ENCODE measurements around the gene ADISSP. TPM values are rescaled to one million over a fixed set of nuclear protein-coding genes. Genes with fewer than 3 reads are reported as not detected.

The ADISSP gene
- 10.3 TPM for total RNA-seq
- long read RNA-seq, transcript C20orf27-202 (6 exons, 1,886 nt) = major isoform, 14 of 20 reads
- long read RNA-seq, partial matches to known transcripts = 5 of 20 reads
- long read RNA-seq, other reads (novel, unspliced or antisense) = 1 of 20 reads

- intact Hi-C loops (cut with micrococcal nuclease) = no loop called here
- ATAC-seq (peak; percentile 95), DNase-seq (peak; percentile 100)
Measured at GRCh38 chr20:3767427-3768341, at the start of gene ADISSP. TSS of gene ADISSP (minus strand) at chr20:3767753. CDS start at chr20:3760100, 7,653 bp downstream.

- intact Hi-C loops (cut with micrococcal nuclease) = no loop called here
- no peak for DNase-seq
- no peak for ATAC-seq
Measured at GRCh38 chr20:3815703-3816315, 48.3 kb upstream of the ADISSP start.

- DNase-seq (no peak), ATAC-seq (no peak)
- intact Hi-C loops (cut with micrococcal nuclease) = no loop called here
Measured at GRCh38 chr20:3814928-3815495, 47.5 kb upstream of the ADISSP start.

GRCh38 chr20:3813848-3814581, 46.5 kb upstream of the ADISSP start:
- intact Hi-C loops (cut with micrococcal nuclease) = no loop called here
- no peak for ATAC-seq
- no peak for DNase-seq

GRCh38 chr20:3812975-3813847, 45.7 kb upstream of the ADISSP start:
- ATAC-seq (no peak), DNase-seq (no peak)
- intact Hi-C loops (cut with micrococcal nuclease) = no loop called here

- ATAC-seq (no peak), DNase-seq (no peak)
- intact Hi-C loops (cut with micrococcal nuclease) = no loop called here
Measured at GRCh38 chr20:3812259-3812681, 44.7 kb upstream of the ADISSP start.

- intact Hi-C loops (cut with micrococcal nuclease) = no loop called here
- ATAC-seq (peak; percentile 89), DNase-seq (peak; percentile 100)
Measured at GRCh38 chr20:3811467-3812258, 44.1 kb upstream of the ADISSP start.

GRCh38 chr20:3808544-3808943, 41.0 kb upstream of the ADISSP start:
- no peak for ATAC-seq
- DNase-seq = no peak
- intact Hi-C loops (cut with micrococcal nuclease) = no loop called here

GRCh38 chr20:3804781-3805180, 37.2 kb upstream of the ADISSP start:
- intact Hi-C loops (cut with micrococcal nuclease) = no loop called here
- DNase-seq = peak; percentile 20
- no peak for ATAC-seq

- ATAC-seq = no peak
- DNase-seq = peak; percentile 21
- intact Hi-C loops (cut with micrococcal nuclease) = no loop called here
Measured at GRCh38 chr20:3804254-3804751, 36.8 kb upstream of the ADISSP start.

- ATAC-seq (no peak), DNase-seq (peak; percentile 22)
- intact Hi-C loops (cut with micrococcal nuclease) = no loop called here
Measured at GRCh38 chr20:3803854-3804253, 36.3 kb upstream of the ADISSP start.

GRCh38 chr20:3803289-3803688, 35.7 kb upstream of the ADISSP start:
- ATAC-seq (no peak), DNase-seq (peak; percentile 22)
- intact Hi-C loops (cut with micrococcal nuclease) = no loop called here

GRCh38 chr20:3802524-3803239, 35.1 kb upstream of the ADISSP start:
- ATAC-seq (no peak), DNase-seq (peak; percentile 19)
- intact Hi-C loops (cut with micrococcal nuclease) = no loop called here

GRCh38 chr20:3801846-3802245, 34.3 kb upstream of the ADISSP start:
- ATAC-seq (no peak), DNase-seq (peak; percentile 22)
- intact Hi-C loops (cut with micrococcal nuclease) = no loop called here

- ATAC-seq (no peak), DNase-seq (no peak)
- intact Hi-C loops (cut with micrococcal nuclease) = no loop called here
Measured at GRCh38 chr20:3801299-3801698, 33.7 kb upstream of the ADISSP start.

- peak; percentile 27 for DNase-seq
Measured at GRCh38 chr20:3800878-3801260, 33.3 kb upstream of the ADISSP start.

More at GRCh38 chr20:3800878-3801260, 33.3 kb upstream of the ADISSP start:
- intact Hi-C loops (cut with micrococcal nuclease) = no loop called here
- ATAC-seq = no peak

Measured in left ventricle myocardium superior (tissue), 1 donor.